Fibroblast of the conjunctiva (primary cell): ENCODE measurements around the gene BCAN.
"Not testable (repeated sequence)": the region's sequence is repeated elsewhere in the genome, so short reads cannot be mapped to it uniquely, and the experiment has no call there.

Experiments used
- DNase-seq: peaks from one replicate; pipeline ENCODE4 v3.0.0-alpha.2; 2010; ENCODE audit warnings: low read depth

The BCAN gene

DNA sequence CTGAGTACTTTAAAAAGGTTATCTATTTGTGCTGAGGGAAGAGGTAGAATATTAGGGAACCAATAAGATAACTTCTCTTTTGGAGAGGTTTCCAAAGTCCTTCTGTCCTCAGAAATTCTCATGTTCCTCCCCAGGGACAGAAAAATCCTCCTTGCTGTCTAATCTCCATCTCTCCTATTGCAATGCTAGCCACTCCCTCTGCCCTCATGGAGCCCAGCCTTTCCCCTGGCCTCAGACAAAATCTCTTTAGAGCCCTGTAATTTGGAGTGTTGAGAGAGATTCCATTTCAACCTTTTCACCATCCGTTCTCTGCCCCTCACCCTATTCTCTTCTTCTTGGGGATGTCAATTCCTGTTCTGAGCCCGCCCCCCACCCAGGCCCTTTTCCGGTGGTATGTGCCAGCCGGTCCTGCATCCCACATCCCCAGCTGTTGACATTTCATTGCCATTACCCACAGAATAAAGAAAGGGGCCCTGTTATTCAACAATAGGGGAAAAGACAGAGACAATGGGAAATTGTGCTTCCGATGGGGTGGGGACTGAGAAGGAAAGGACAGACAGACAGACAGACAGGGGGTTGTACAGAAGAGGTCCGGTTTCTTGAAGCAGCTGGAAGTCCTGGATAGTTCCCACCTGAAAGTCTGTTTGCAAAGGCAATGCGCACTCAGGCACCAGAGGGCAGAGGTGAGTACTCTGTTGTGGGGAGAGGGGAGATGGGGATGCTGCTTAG lies 22.9 kb upstream of the BCAN start, which contains the start of gene HAPLN2:
TSS of gene HAPLN2 (plus strand) at position 563 of the 729 bp plus-strand sequence. CDS start 4,076 bp downstream, outside the sequence.
- no peak for DNase-seq

DNA sequence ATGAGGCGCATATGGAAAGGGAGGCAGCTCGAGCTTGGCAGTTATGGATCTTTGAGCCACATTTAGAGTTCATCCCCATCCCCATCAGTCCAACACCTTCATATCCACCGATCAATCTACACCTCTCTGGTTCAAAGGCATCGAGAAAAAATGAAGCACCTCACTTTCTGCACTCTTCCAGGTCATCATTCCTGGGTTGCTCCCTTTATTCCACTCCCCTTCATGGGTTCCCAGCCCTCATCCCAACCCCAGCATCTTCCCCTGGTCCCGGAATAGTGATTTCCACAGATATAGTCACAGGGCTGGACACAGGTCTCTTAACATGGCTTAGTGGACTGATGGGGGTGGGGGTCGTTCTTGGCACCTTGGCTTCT lies 22.3 kb upstream of the BCAN start:
- no peak for DNase-seq

DNA sequence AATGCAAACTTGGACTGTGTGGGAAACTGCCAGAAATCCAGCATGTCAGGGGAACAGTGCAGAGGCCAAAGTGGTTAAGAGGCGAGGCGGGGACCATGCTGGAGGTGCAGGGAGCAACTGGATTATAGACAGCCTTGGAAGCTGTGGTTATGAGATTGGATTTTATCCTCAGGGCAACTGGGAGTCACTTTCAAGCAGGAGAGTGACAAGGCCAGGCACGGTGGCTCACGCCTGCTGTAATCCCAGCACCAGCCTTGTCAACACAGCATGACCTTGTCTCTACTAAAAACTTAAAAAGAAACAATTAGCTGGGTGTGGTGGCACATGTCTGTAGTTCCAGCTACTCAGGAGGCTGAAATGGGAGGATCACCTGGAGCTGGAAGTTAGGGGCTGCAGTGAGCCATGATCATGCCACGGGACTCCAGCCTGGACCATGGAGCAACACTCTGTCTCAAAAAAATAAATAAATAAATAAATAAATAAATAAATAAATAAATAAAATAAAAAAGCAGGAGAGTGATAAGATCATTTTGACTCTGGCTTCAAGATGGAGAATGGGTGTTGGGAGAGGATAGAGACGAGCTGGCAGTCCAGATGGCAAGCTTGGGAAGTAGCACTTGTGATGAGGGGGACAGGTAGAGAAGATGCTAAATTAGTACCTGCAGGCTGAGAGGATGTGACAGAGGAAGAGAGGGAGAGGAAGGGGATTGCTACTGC lies 19.2 kb upstream of the BCAN start:
- no peak for DNase-seq

DNA sequence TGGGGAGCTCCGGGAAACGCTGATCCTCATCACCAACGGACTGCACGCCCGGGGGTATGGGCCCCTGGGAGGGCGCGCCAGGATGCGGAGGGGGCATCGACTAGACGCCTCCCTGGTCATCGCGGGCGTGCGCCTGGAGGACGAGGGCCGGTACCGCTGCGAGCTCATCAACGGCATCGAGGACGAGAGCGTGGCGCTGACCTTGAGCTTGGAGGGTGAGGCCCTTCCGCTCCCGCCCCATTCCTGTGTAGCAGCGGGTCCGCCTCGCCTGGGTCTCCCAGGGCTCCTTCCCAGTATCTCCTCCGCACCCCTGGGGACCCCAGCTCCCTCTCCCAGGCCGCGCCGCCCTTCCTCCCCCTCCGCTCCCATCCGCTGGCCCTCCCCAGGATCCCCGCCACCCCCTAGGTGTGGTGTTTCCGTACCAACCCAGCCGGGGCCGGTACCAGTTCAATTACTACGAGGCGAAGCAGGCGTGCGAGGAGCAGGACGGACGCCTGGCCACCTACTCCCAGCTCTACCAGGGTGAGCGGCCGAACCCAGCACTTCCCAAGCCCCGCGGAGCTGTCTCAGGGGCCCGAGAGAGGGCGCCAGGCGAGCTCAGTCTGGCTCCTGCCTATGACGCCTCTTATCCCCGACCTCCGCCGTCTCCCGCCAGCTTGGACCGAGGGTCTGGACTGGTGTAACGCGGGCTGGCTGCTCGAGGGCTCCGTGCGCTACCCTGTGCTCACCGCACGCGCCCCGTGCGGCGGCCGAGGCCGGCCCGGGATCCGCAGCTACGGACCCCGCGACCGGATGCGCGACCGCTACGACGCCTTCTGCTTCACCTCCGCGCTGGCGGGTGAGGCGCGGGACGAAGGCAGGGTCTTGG lies 17.7 kb upstream of the BCAN start:
- DNase-seq, result no peak

DNA sequence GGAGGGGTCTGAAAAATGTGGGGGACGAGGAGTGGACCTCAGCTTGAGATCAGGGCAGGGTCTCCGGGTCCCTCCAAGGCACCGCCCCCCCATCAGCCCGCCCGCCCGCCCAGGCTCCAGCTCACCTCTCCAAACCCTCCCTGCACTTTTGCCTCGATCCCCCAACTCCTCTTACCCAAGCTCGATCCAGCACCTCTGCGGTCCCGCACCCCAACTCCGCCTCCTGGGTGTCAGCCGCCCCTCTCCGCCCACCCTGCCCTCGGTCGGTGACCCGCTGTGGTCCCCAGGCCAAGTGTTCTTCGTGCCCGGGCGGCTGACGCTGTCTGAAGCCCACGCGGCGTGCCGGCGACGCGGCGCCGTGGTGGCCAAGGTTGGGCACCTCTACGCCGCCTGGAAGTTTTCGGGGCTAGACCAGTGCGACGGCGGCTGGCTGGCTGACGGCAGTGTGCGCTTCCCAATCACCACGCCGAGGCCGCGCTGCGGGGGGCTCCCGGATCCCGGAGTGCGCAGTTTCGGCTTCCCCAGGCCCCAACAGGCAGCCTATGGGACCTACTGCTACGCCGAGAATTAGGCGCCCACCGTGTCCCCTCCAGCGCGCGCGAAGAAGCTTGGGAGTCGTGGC lies 17.0 kb upstream of the BCAN start:
- no peak for DNase-seq

DNA sequence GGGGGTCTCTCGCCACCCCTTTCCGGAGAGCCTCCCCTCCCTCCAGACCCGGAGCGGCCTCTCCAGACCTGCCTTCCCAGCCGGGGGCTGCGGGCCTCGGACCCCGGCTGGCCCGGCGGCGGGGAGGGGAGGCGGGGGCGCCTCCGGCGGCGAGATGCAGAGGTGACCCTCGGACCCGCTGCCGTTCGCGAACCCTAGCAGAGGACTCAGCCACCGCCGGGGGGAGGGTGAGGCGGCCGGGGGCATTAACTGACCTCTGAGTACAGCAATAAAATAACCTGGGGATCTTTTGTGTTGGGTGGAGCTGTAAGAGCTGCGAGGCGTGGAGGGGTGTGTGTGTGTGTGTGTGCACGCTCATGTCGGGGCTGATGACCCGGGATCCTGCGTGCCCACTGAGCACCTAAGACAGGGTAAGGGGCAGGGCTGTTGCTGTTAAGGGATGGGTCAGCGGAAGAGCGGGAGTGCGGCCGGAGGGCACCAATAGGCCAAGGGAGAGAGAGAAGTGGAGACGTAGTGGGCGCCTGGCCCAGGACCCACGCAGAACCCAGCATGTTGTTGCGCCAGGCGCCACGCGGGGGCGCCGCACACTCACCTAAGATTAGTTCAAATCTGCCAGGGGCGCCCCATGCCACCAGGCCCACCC lies 16.4 kb upstream of the BCAN start:
- DNase-seq, result no peak

DNA sequence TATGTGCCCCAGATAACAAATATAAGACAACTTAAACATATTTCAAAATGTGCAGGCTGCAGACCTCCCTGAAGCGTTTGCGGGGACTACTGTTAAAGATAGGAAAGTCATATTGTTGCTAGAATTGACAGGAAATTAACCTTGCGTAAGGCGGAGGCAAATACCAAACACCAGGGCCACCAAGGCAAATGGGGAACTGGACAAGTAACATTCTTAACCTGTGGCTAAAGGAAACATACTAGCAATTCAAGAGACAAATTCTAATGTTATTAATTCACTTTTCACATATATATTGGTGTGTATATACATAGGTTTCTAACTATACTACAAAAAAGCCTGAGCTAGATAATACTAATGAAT lies 15.9 kb upstream of the BCAN start:
- no peak for DNase-seq

DNA sequence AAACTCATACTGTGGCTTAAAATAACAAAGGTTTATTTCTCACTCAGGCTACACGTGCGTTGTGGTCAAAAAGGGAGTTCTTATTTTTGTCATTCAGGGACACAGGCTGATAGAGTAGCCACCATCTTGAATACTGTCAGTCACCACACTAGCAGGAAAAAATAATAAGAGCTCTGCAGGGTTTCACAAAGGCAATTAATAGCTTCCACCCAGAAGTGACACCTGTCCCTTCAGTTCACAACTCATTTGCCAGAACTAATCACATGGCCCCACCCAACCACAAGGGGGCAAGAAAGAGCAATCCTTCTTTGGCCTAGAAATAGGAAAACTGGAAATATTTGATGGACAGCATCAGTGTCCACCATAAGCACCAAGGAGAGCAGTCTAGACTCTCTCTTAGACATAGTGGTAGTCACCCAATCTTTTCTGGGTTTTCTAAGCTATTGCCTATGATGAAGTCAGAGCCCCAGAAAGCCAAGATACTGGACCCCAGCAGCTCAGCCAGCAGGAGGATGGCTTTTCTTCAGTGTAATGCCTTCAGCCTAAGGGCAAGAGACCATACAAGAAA lies 14.5 kb upstream of the BCAN start:
- DNase-seq, result no peak

DNA sequence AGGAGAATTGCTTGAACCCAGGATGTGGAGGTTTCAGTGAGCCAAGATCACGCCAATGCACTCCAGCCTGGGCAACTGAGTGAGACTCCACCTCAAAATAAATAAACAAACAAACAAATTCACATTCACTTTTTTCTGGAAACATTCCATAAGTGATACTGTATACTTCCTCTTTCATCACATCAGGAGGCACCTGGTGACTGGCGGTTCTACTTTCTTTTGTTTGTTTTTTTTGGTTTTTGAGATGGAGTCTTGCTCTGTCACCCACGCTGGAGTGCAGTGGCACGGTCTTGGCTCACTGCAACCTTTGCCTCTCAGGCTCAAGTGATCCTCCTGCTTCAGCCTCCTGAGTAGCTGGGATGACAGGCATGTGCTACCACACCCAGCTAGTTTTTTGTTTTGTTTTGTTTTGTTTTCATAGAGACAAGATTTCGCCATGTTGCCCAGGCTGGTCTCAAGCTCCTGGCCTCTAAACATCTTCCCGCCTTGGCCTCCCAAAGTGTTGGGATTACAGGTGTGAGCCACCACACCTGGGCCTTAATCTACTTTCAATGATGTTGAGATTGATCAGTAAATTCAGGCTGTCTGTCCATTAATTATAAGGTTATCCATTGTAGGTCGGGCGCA lies 12.0 kb upstream of the BCAN start:
- DNase-seq, result no peak

DNA sequence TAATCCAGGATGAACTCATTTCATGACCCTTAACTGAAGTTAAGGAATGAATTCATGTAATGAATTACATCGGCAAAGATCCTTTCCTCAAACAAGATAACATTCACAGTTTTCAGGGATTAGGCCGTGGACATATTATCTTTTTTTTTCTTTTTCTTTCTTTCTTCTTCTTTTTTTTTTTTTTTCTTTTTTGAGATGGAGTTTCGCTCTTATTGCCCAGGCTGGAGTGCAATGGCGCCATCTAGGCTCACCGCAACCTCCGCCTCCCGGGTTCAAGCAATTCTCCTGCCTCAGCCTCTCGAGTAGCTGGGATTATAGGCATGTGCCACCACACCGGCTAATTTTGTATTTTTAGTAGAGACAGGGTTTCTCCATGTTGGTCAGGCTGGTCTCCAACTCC lies 10.8 kb upstream of the BCAN start:
- DNase-seq, result not testable (repeated sequence)

DNA sequence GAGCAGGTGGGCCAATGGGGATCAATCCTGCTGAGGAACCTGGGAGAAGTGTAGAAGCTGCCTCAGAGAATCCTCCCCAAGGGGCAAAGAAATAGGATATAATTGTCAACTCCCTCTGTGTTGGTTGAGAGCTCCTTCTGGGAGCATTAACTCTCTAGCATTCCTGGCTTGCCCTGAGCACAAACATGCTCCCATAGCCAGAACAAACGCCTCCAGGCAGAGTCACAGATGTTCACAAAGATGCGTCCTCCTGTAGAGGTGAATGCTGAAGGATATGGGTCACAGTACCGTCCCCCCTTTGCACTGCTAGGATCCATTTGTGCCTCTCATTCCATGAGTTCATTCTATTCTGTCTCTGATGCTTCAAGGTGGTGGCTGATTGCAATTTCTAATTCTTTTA lies 9.6 kb upstream of the BCAN start:
- DNase-seq, result no peak

DNA sequence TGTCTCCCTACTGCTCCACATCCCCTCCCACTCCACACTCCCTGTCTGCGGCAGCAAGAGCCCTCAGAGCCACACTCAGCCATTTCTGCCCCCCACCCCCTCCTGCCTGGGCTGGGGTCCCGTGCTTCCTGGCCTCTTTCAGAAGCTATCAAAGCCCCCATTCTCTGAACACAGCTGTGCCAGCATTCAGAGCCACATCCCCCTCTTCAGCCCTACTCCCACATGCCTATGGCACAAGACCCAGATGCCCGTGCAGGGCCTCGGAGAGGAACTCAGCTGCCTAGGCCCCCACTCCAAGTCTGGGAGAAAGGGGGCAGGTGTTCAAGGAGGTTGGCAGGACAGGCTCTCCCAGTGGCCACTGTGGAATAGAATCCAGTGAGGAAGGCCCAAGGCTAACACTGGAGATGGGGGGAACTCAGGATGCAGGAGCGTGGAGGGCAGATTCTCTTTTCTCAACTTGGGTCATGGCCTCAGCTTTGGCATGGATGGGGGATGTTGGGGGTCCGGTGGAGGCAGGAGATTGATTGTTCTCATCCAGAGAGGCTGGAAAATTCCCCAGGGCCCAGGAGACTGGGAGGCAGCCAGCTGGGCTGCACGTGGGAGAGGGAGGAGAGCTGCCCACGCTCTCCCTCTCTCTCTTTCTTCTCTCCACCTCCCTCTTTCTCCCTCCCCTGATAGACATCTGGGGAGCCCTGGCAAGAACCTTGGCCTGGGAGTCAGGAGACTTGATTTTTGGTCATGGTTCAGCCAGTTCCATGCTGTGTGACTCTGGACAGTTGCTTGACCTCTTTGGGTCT lies 3.5 kb upstream of the BCAN start:
- DNase-seq, result no peak

DNA sequence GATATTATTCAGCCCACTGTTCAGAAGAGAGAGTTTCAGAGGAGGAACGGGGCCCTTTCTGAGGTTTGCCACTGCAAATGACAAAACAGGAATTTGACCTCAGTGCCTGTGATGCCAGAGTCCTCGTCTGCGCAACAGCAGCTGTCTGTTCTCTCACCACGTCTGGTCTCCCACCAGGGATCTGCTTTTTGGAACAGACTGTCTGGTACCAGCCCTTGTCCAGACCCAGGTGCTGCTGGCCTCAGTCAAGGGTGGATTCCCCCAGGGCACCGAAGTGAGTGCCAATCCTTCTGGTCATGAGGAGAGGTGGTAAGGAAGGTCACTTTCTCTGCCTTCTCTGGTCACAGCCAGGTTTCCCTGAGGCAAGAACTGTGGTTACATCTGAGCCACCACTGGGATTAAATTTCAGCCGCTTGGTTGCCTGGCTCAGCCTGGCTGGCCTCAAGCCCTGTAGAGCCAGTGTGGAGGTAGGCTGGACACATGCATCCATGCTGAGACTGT lies 2.3 kb upstream of the BCAN start:
- DNase-seq, result no peak

DNA sequence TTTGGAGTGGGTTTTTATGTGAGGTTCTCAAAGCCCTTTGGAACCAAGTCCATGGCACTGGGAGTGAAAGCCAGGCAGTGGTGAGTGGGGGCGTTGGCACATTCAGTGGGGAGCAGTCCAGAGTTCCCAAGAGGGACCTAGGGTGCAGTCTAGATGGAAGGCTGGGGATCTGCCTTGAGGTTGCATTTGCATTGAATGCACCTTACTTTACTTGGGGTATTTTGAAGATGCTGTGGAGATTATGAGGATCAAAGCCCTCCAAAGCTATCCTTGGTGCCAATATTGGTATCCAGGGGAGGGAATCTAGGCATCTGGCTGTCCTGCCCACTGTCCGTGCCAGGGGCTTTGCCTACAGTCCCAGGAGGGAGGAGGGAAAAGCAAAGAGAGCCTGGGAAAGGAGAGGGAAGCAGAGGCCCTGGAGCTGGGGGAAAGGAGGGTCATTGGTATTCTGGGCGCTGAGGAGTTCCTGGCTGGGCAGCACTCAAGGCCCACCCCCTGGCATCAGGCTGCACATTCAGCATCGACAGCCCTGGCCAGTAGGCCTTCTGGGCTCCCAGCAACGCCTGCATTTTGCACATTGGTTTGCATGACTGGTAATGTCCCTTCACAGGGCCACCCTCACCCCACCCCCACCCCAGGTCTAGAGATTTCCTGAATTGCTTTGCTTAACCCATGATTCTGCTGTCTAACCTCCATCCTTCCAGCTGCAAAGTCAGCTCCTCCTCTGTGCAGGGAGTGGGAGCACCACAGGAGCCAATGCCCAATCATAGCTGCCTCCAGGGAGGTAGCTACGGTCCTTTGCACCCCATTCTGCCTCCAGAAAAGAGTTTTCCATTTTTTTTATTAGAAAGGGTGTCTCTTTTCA lies 843 bp upstream of the BCAN start:
- no peak for DNase-seq

DNA sequence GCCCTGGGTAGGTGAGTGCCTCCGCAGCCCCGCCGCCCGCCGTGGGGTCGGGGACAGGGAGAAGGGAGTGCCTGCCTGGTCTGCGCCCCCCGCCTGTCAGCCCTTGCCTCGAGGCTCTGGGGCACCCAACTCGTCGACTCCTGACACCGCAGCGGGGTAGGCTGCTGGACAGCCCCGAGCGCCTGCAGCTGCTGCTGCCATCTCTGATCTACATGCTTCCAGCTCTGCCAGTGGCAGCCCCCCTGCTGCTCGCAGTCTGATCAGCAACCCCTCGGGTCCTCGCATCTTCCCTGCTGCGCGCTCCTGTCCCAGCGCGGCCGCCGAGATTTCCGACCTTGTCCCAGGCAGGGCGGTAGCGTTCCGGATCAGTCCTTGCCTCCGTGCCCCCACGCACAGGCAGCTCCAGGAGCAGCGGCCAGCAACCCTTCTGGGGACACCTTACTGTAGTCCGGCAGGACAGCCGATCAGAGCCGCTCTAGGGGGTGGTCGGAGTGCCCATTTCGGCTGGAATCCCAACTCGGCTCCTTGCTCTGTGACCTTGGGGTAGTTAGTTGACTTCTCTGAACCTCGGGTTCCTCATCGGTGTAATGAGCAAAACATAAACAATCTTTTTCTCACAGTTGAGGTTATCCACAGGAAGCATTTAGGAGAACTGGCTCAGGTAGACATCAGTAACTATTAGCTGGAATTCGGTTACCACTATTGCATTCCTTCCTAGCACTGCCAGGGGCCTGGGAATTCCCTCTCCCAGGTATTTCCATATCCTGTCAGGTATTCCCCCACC lies 540 bp downstream of the BCAN start:
- DNase-seq, result no peak

DNA sequence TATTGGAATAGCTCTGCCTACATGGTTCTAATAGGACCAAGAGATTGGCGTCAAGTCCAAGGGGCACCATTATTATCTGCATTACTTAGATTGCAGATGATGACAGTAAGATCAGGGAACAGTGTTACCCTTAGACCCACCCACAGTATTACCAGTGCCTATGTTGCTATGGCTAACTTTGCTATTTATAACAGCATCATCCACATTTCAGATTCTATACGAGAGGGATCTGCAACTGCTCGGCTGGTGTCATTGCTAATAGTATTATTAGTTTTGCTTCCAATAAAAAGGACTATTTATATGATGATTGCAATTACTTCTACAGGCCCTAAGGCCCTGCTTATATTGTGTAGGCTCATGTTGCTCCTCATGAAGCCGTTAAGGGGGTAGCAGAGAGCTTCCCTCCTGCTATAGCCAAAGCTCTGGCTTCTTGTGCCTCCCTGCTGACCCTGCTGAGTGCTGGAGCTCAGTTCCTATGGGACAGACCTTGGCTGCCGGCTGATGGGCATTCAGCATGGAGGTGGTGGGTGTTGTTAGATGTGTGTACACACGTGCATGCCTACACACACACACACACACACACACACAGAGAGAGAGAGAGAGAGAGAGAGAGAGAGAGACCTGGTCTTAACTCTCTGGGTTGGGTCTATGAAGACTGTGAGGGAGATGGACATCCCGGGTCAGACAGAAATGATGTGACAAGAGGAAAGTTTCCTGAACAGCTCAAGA lies 1.3 kb downstream of the BCAN start:
- DNase-seq, result no peak

DNA sequence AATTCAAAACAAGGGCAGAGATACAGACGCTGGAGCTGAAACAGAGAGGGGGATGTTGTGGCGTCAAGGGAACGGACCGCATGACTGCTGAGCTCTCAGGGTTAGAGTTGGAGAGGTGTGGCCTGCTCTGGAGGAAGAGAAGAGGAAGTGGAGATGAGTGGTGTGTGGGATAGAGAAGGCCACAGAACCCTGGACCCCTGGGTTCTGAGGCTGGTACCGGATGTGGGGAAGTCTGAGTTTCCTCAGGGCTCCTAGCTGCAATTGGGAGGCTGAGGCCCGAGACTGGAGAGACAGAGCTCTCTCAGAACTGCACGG lies 1.8 kb downstream of the BCAN start:
- DNase-seq, result no peak

DNA sequence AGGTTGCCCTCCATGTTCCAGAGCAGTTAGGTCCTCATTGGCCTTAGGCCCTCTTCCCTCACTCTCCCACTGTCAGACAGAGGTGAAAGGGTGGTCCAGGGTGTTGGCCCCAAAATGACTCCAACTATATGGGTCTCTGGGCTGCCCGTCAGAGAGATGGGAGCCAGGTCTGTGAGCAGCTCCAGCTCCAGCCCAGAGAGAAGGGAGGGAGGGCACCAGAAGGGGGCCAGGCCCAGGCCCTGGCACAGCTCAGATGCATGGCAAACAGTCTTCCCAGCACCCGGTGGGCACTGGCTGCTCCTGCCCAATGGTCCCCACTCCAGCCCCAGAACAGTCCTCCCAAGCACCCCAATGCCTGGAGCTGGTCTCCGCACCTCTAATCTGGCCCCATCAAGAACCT lies 2.2 kb downstream of the BCAN start:
- no peak for DNase-seq
